ENCODE data around the gene MRPL49.
"Not testable (repeated sequence)": the region's sequence is repeated elsewhere in the genome, so short reads cannot be mapped to it uniquely, and the experiment has no call there.

Gene MRPL49

GRCh38 chr11:65151331-65151899, 29.3 kb downstream of the MRPL49 start:
- H3K4me3 ChIP-seq (ENCODE audit: low read length) = no peak overlapping the region

GRCh38 chr11:65152122-65152521, 30.0 kb downstream of the MRPL49 start:
- no peak overlapping the region for H3K4me3 ChIP-seq (ENCODE audit: low read length)
- no peak for TF ChIP-seq ZNF274 (IDR thresholded peaks at IDR 0.05; ENCODE audit: low read depth, low read length)

More at GRCh38 chr11:65151331-65151899, 29.3 kb downstream of the MRPL49 start:
- TF ChIP-seq ZNF274 (IDR thresholded peaks at IDR 0.05; ENCODE audit: low read depth, low read length) = no peak

- no peak overlapping the region for H3K4me3 ChIP-seq (ENCODE audit: low read length)
- TF ChIP-seq ZNF274 (IDR thresholded peaks at IDR 0.05; ENCODE audit: low read depth, low read length) = no peak
Measured at GRCh38 chr11:65156256-65156655, 34.1 kb downstream of the MRPL49 start.

GRCh38 chr11:65156926-65157325, 34.8 kb downstream of the MRPL49 start:
- no peak overlapping the region for H3K4me3 ChIP-seq (ENCODE audit: low read length)
- no peak for TF ChIP-seq ZNF274 (IDR thresholded peaks at IDR 0.05; ENCODE audit: low read depth, low read length)

GRCh38 chr11:65157336-65157735, 35.2 kb downstream of the MRPL49 start:
- TF ChIP-seq ZNF274 (IDR thresholded peaks at IDR 0.05; ENCODE audit: low read depth, low read length) = no peak
- H3K4me3 ChIP-seq (ENCODE audit: low read length) = no peak overlapping the region

GRCh38 chr11:65159012-65159411, 36.9 kb downstream of the MRPL49 start:
- TF ChIP-seq ZNF274 (IDR thresholded peaks at IDR 0.05; ENCODE audit: low read depth, low read length) = no peak
- no peak overlapping the region for H3K4me3 ChIP-seq (ENCODE audit: low read length)

- no peak for TF ChIP-seq ZNF274 (IDR thresholded peaks at IDR 0.05; ENCODE audit: low read depth, low read length)
- no peak overlapping the region for H3K4me3 ChIP-seq (ENCODE audit: low read length)
Measured at GRCh38 chr11:65160643-65161042, 38.5 kb downstream of the MRPL49 start.

- TF ChIP-seq ZNF274 (IDR thresholded peaks at IDR 0.05; ENCODE audit: low read depth, low read length) = no peak
- no peak overlapping the region for H3K4me3 ChIP-seq (ENCODE audit: low read length)
Measured at GRCh38 chr11:65163684-65164083, 41.6 kb downstream of the MRPL49 start.

GRCh38 chr11:65165410-65166317, 43.5 kb downstream of the MRPL49 start:
- TF ChIP-seq ZNF274 (IDR thresholded peaks at IDR 0.05; ENCODE audit: low read depth, low read length) = no peak
- H3K4me3 ChIP-seq (ENCODE audit: low read length) = no peak overlapping the region

- H3K4me3 ChIP-seq (ENCODE audit: low read length) = no peak overlapping the region
- no peak for TF ChIP-seq ZNF274 (IDR thresholded peaks at IDR 0.05; ENCODE audit: low read depth, low read length)
Measured at GRCh38 chr11:65166893-65167292, 44.8 kb downstream of the MRPL49 start.

GRCh38 chr11:65167656-65168055, 45.5 kb downstream of the MRPL49 start:
- TF ChIP-seq ZNF274 (IDR thresholded peaks at IDR 0.05; ENCODE audit: low read depth, low read length) = no peak
- H3K4me3 ChIP-seq (ENCODE audit: low read length) = no peak overlapping the region

- no peak for TF ChIP-seq ZNF274 (IDR thresholded peaks at IDR 0.05; ENCODE audit: low read depth, low read length)
Measured at GRCh38 chr11:65169164-65169641, 47.1 kb downstream of the MRPL49 start.

GRCh38 chr11:65170058-65170534, 48.0 kb downstream of the MRPL49 start, which contains the start of gene SPDYC:
TSS of gene SPDYC (plus strand) at chr11:65170233. CDS start at chr11:65171358, 1,125 bp downstream.
- no peak within 1 kb of the TSS for H3K4me3 ChIP-seq (ENCODE audit: low read length)
- no peak for TF ChIP-seq ZNF274 (IDR thresholded peaks at IDR 0.05; ENCODE audit: low read depth, low read length)

More at GRCh38 chr11:65169164-65169641, 47.1 kb downstream of the MRPL49 start:
- no peak overlapping the region for H3K4me3 ChIP-seq (ENCODE audit: low read length)

GRCh38 chr11:65172600-65172999, 50.5 kb downstream of the MRPL49 start:
- no peak overlapping the region for H3K4me3 ChIP-seq (ENCODE audit: low read length)

GRCh38 chr11:65174571-65175010, 52.5 kb downstream of the MRPL49 start:
- not testable (repeated sequence) for H3K4me3 ChIP-seq (ENCODE audit: low read length)

More at GRCh38 chr11:65172600-65172999, 50.5 kb downstream of the MRPL49 start:
- no peak for TF ChIP-seq ZNF274 (IDR thresholded peaks at IDR 0.05; ENCODE audit: low read depth, low read length)
